HCT116 (cell line): Measurements from ENCODE around the gene BFSP2.

ENCODE experiments used
- CTCF ChIP-seq, 3 experiments: fragments of 200-600 bp in 1 of 3; sonication (generic) in 1 of 3; IDR thresholded peaks in 2 of 3; conservative IDR thresholded peaks in 1 of 3; 2 replicates each; pipeline ENCODE4 v1.5.1; 2012 to 2017; ENCODE audit warnings: low read depth in 2 of 3, low read length in 2 of 3, antibody characterized with exemption in 1 of 3, borderline replicate concordance in 1 of 3, control low read depth in 1 of 3, mild to moderate bottlenecking in 1 of 3, mixed read lengths in 1 of 3, mixed run types in 1 of 3, moderate library complexity in 1 of 3; ENCODE audit not compliant: insufficient read depth in 1 of 3
- EZH2phosphoT487 ChIP-seq: fragments of 200-600 bp; IDR thresholded peaks from 2 replicates; pipeline ENCODE4 v1.6.1; 2018; ENCODE audit warnings: antibody characterized with exemption, borderline replicate concordance
- POLR2A ChIP-seq: IDR thresholded peaks from 2 replicates; pipeline ENCODE4 v1.7.0; 2011; ENCODE audit warnings: borderline replicate concordance; ENCODE audit not compliant: insufficient read depth, insufficient read length; ENCODE audit errors: extremely low read depth
- POLR2AphosphoS5 ChIP-seq: IDR thresholded peaks from 2 replicates; pipeline ENCODE4 v1.6.1; 2011; ENCODE audit warnings: mild to moderate bottlenecking, low read depth, low read length, moderate library complexity
- TCF7L2 ChIP-seq: IDR thresholded peaks from 2 replicates; pipeline ENCODE4 v1.7.0; 2011; ENCODE audit warnings: borderline replicate concordance, inconsistent platforms; ENCODE audit not compliant: insufficient read depth, insufficient read length; ENCODE audit errors: extremely low read depth

GRCh38 chr3:133474251-133474801 lies 74.5 kb downstream of the BFSP2 start:
- TF ChIP-seq POLR2A (no peak), TCF7L2 (no peak), CTCF (IDR thresholded peaks at IDR 0.05 in 2 of 3, conservative IDR thresholded peaks at IDR 0.05 in 1 of 3; ENCODE audit: borderline replicate concordance in 1 of 3, insufficient read depth in 1 of 3, low read depth in 2 of 3, low read length in 2 of 3) (no peak), POLR2AphosphoS5 (no peak), EZH2phosphoT487 (no peak)
